Prostate gland (tissue), 2 donors: Measurements from ENCODE around the gene ANKMY2. TPM values are rescaled to one million over a fixed set of nuclear protein-coding genes. Genes with fewer than 3 reads are reported as not detected.

ENCODE experiments used
- DNase-seq: peaks from one replicate; pipeline ENCODE4 v3.0.0-alpha.2; 2019; ENCODE audit warnings: low spot score
- H3K27ac ChIP-seq, 2 donors: fragments of 200-600 bp; sonication (generic); 2 replicates each; pipeline ENCODE4 v1.5.1; 2017 to 2019
- H3K27me3 ChIP-seq: fragments of 200-600 bp; sonication (generic); replicated peaks from 2 replicates; pipeline ENCODE4 v1.5.1; 2019; ENCODE audit not compliant: insufficient read depth
- H3K36me3 ChIP-seq, 2 donors: fragments of 200-600 bp; sonication (generic); 1 replicate in 1 of 2; 2 replicates in 1 of 2; pipeline versions ENCODE4 v1.5.1 to v1.8.1; 2017 to 2019
- H3K4me1 ChIP-seq: fragments of 200-600 bp; sonication (generic); replicated peaks from 2 replicates; pipeline ENCODE4 v1.5.1; 2019
- H3K4me3 ChIP-seq, 2 donors: fragments of 200-600 bp; sonication (generic); 2 replicates each; pipeline ENCODE4 v1.5.1; 2017 to 2019
- H3K9me3 ChIP-seq: fragments of 200-600 bp; sonication (generic); 2 replicates; pipeline ENCODE4 v1.5.1; 2017
- CTCF ChIP-seq, 4 experiments: fragments of 200-600 bp in 2 of 4; fragments of 450-650 bp in 2 of 4; sonication (generic) in 2 of 4; IDR thresholded peaks; 1 replicate in 3 of 4; 2 replicates in 1 of 4; pipeline ENCODE4 v1.5.1; 2016 to 2019; ENCODE audit warnings: antibody characterized with exemption in 4 of 4, mild to moderate bottlenecking in 2 of 4, moderate library complexity in 2 of 4
- POLR2A ChIP-seq: fragments of 450-650 bp; IDR thresholded peaks from one replicate; pipeline ENCODE4 v1.6.1; 2016; ENCODE audit warnings: antibody characterized with exemption, mild to moderate bottlenecking
- POLR2AphosphoS5 ChIP-seq: sonication (generic); formaldehyde crosslinking; IDR thresholded peaks from one replicate; pipeline ENCODE4 v1.6.1; 2017; ENCODE audit warnings: antibody characterized with exemption
- WGBS: methylation state at CpG from one replicate; pipeline ENCODE4 v1.1.5; 2018; 5-methylcytosine and 5-hydroxymethylcytosine counted together
- intact Hi-C: fragments of 100-400 bp; cut with DNase I; formaldehyde crosslinking; loops from one replicate; pipeline ENCODE4 v1.14.2; 2022
- total RNA-seq, 2 donors: library from RNA; depleted of rRNA; stranded (reverse); fragments of >200 nt; gene quantifications; one replicate each; pipeline ENCODE4 v1.1.0, GENCODE V29; 2016

The ANKMY2 gene
- total RNA-seq, 2 donors from 2014 or later = 15.5 to 16.4 TPM

GRCh38 chr7:16675277-16675676 lies 29.7 kb upstream of the ANKMY2 start:
- TF ChIP-seq POLR2AphosphoS5 (no peak), POLR2A (no peak), CTCF (IDR thresholded peaks at IDR 0.05) (no peak)
- DNase-seq = no peak
- 87% methylated on average over 3 of the region's 3 CpGs for WGBS

GRCh38 chr7:16671811-16672210 lies 26.3 kb upstream of the ANKMY2 start:
- Histone ChIP-seq H3K27me3 (no peaks in the 10 kb centered on the region), H3K36me3 (no peaks in the 10 kb centered on the region), H3K4me3 (no peak overlapping the region), H3K27ac (no peak overlapping the region), H3K9me3 (no peaks in the 10 kb centered on the region), H3K4me1 (peaks cover 5% of the 10 kb centered on the region)
- DNase-seq = no peak
- intact Hi-C loops = no loop called here
- WGBS = 97% methylated on average over 3 of the region's 3 CpGs
- TF ChIP-seq POLR2AphosphoS5 = no peak

More at GRCh38 chr7:16675277-16675676, 29.7 kb upstream of the ANKMY2 start:
- intact Hi-C loops = no loop called here
- H3K27ac ChIP-seq = no peak overlapping the region
- H3K36me3 ChIP-seq = no peaks in the 10 kb centered on the region
- no peaks in the 10 kb centered on the region for H3K4me1 ChIP-seq
- no peaks in the 10 kb centered on the region for H3K27me3 ChIP-seq
- H3K4me3 ChIP-seq = no peak overlapping the region
- H3K9me3 ChIP-seq = no peaks in the 10 kb centered on the region

GRCh38 chr7:16670731-16671344 lies 25.3 kb upstream of the ANKMY2 start:
- H3K36me3 ChIP-seq = no peaks in the 10 kb centered on the region
- H3K27ac ChIP-seq = no peak overlapping the region
- DNase-seq = no peak
- no peaks in the 10 kb centered on the region for H3K9me3 ChIP-seq
- H3K4me1 ChIP-seq = peaks cover 5% of the 10 kb centered on the region
- intact Hi-C loops = no loop called here
- TF ChIP-seq CTCF (IDR thresholded peaks at IDR 0.05) = no peak
- no peak for TF ChIP-seq POLR2A
- TF ChIP-seq POLR2AphosphoS5 = no peak
- H3K4me3 ChIP-seq = no peak overlapping the region
- H3K27me3 ChIP-seq = no peaks in the 10 kb centered on the region
- 94% methylated on average over 4 of the region's 4 CpGs for WGBS

- no peak overlapping the region for H3K4me3 ChIP-seq
- H3K4me1 ChIP-seq = peaks cover 5% of the 10 kb centered on the region
- H3K27me3 ChIP-seq = no peaks in the 10 kb centered on the region
- no peak for TF ChIP-seq POLR2A
- DNase-seq = no peak
- H3K36me3 ChIP-seq = no peaks in the 10 kb centered on the region
- H3K27ac ChIP-seq = no peak overlapping the region
- WGBS = 84% methylated on average over 1 of the region's 1 CpG
- no peaks in the 10 kb centered on the region for H3K9me3 ChIP-seq
- intact Hi-C loops = no loop called here
These were observed 24.5 kb upstream of the ANKMY2 start for GRCh38 chr7:16670021-16670420.

- no peaks in the 10 kb centered on the region for H3K27me3 ChIP-seq
- no peak overlapping the region for H3K27ac ChIP-seq
- peaks cover 5% of the 10 kb centered on the region for H3K4me1 ChIP-seq
- WGBS = 85% methylated on average over 2 of the region's 2 CpGs
- no peaks in the 10 kb centered on the region for H3K36me3 ChIP-seq
- intact Hi-C loops = no loop called here
- H3K4me3 ChIP-seq = no peak overlapping the region
- no peak for DNase-seq
- TF ChIP-seq CTCF (IDR thresholded peaks at IDR 0.05) (no peak), POLR2A (no peak), POLR2AphosphoS5 (no peak)
- no peaks in the 10 kb centered on the region for H3K9me3 ChIP-seq
These were observed 24.0 kb upstream of the ANKMY2 start for GRCh38 chr7:16669581-16669980.

GRCh38 chr7:16668978-16669377 lies 23.4 kb upstream of the ANKMY2 start:
- H3K36me3 ChIP-seq = no peaks in the 10 kb centered on the region
- H3K4me1 ChIP-seq = peaks cover 5% of the 10 kb centered on the region
- no peaks in the 10 kb centered on the region for H3K9me3 ChIP-seq
- 93% methylated on average over 5 of the region's 5 CpGs for WGBS
- H3K27ac ChIP-seq = peak overlapping the region; percentile 74 to 75
- H3K4me3 ChIP-seq = no peak overlapping the region
- no peaks in the 10 kb centered on the region for H3K27me3 ChIP-seq
- TF ChIP-seq POLR2A (no peak), POLR2AphosphoS5 (no peak), CTCF (IDR thresholded peaks at IDR 0.05) (no peak)
- intact Hi-C loops = no loop called here
- DNase-seq = no peak
